Neuronal stem cell (in vitro differentiated cells): ENCODE measurements around the gene TVP23A.

Source experiments
- DNase-seq: peaks from one replicate; pipeline ENCODE4 v3.0.0-alpha.2; 2013; ENCODE audit warnings: low spot score
- H2AFZ ChIP-seq: one replicate; pipeline ENCODE4 v1.6.1; 2013; ENCODE audit warnings: mild to moderate bottlenecking, low read length, inconsistent platforms
- H2AK5ac ChIP-seq: 2 replicates; pipeline ENCODE4 v1.6.1; 2013; ENCODE audit warnings: low read depth, mild to moderate bottlenecking, inconsistent platforms, low read length, moderate library complexity, mixed read lengths
- H2BK120ac ChIP-seq: 2 replicates; pipeline ENCODE4 v1.6.1; 2013; ENCODE audit warnings: low read depth, mild to moderate bottlenecking, inconsistent platforms, low read length, moderate library complexity, mixed read lengths
- H2BK12ac ChIP-seq: one replicate; pipeline ENCODE4 v1.6.1; 2013; ENCODE audit warnings: low read length, inconsistent platforms
- H2BK15ac ChIP-seq: 2 replicates; pipeline ENCODE4 v1.6.1; 2013; ENCODE audit warnings: mild to moderate bottlenecking, low read length, inconsistent platforms, mixed read lengths
- H2BK5ac ChIP-seq: one replicate; pipeline ENCODE4 v1.6.1; 2013; ENCODE audit warnings: inconsistent platforms, mild to moderate bottlenecking, low read length, moderate library complexity
- H3K14ac ChIP-seq: one replicate; pipeline ENCODE4 v1.6.1; 2013; ENCODE audit warnings: low read length, inconsistent platforms
- H3K18ac ChIP-seq: 2 replicates; pipeline ENCODE4 v1.6.1; 2013; ENCODE audit warnings: low read length, inconsistent platforms
- H3K23ac ChIP-seq: 2 replicates; pipeline ENCODE4 v1.6.1; 2013; ENCODE audit warnings: low read depth, mild to moderate bottlenecking, mixed read lengths, low read length, inconsistent platforms; ENCODE audit not compliant: poor library complexity
- H3K27ac ChIP-seq: replicated peaks from 3 replicates; pipeline ENCODE4 v1.5.1; 2013; ENCODE audit warnings: low read length, inconsistent platforms
- H3K27me3 ChIP-seq, 3 experiments: 2 replicates each; pipeline ENCODE4 v1.6.1; 2013; ENCODE audit warnings: low read length in 3 of 3, mild to moderate bottlenecking in 2 of 3, inconsistent platforms in 1 of 3, low read depth in 1 of 3, mixed read lengths in 1 of 3, moderate library complexity in 1 of 3; ENCODE audit not compliant: control insufficient read depth in 3 of 3, insufficient read depth in 3 of 3
- H3K36me3 ChIP-seq, 2 donors: replicated peaks in 1 of 2; 2 replicates each; pipeline ENCODE4 v1.6.1; 2013; ENCODE audit warnings: low read length in 2 of 2; ENCODE audit not compliant: control insufficient read depth in 2 of 2, insufficient read depth in 2 of 2
- H3K4ac ChIP-seq: 2 replicates; pipeline ENCODE4 v1.6.1; 2013; ENCODE audit warnings: inconsistent platforms, mild to moderate bottlenecking, low read length, moderate library complexity
- H3K4me1 ChIP-seq, 2 donors: 1 replicate in 1 of 2; 2 replicates in 1 of 2; pipeline ENCODE4 v1.6.1; 2013; ENCODE audit warnings: low read length in 2 of 2, low read depth in 1 of 2; ENCODE audit not compliant: control insufficient read depth in 2 of 2, insufficient read depth in 1 of 2
- H3K4me2 ChIP-seq: one replicate; pipeline ENCODE4 v1.6.1; 2013; ENCODE audit warnings: mild to moderate bottlenecking, low read length, inconsistent platforms; ENCODE audit not compliant: insufficient read depth, poor library complexity, severe bottlenecking
- H3K4me3 ChIP-seq, 2 donors: 2 replicates each; pipeline ENCODE4 v1.5.1; 2013; ENCODE audit warnings: low read length in 2 of 2, mild to moderate bottlenecking in 2 of 2, inconsistent platforms in 1 of 2, moderate library complexity in 1 of 2
- H3K79me1 ChIP-seq: one replicate; pipeline ENCODE4 v1.6.1; 2013; ENCODE audit warnings: low read depth, mild to moderate bottlenecking, inconsistent platforms, low read length, moderate library complexity
- H3K9ac ChIP-seq: one replicate; pipeline ENCODE4 v1.6.1; 2013; ENCODE audit warnings: mild to moderate bottlenecking, low read depth, low read length, inconsistent platforms; ENCODE audit not compliant: poor library complexity
- H3K9me3 ChIP-seq, 2 donors: replicated peaks in 1 of 2; 2 replicates each; pipeline versions ENCODE3 to v1.6.1; 2013; ENCODE audit warnings: low read length in 2 of 2, mild to moderate bottlenecking in 2 of 2, inconsistent platforms in 1 of 2, low read depth in 1 of 2, mixed read lengths in 1 of 2, moderate library complexity in 1 of 2; ENCODE audit not compliant: control insufficient read depth in 2 of 2, insufficient read depth in 1 of 2
- H4K8ac ChIP-seq: one replicate; pipeline ENCODE4 v1.6.1; 2013; ENCODE audit warnings: low read depth, mild to moderate bottlenecking, inconsistent platforms, low read length, moderate library complexity
- H4K91ac ChIP-seq: one replicate; pipeline ENCODE4 v1.6.1; 2013; ENCODE audit warnings: low read length, low read depth, mild to moderate bottlenecking, inconsistent platforms; ENCODE audit not compliant: poor library complexity
- WGBS, 2 donors: extraction: QIAGEN DNeasy Blood & Tissue Kit; methylation state at CpG; one replicate each; pipeline ENCODE4 v1.1.7; 2013; ENCODE audit warnings: missing lambda C conversion rate in 2 of 2, mixed read lengths in 1 of 2; ENCODE audit not compliant: insufficient read length in 2 of 2, insufficient replicate concordance in 1 of 2; ENCODE audit errors: extremely low coverage in 2 of 2; 5-methylcytosine and 5-hydroxymethylcytosine counted together

Gene TVP23A

DNA sequence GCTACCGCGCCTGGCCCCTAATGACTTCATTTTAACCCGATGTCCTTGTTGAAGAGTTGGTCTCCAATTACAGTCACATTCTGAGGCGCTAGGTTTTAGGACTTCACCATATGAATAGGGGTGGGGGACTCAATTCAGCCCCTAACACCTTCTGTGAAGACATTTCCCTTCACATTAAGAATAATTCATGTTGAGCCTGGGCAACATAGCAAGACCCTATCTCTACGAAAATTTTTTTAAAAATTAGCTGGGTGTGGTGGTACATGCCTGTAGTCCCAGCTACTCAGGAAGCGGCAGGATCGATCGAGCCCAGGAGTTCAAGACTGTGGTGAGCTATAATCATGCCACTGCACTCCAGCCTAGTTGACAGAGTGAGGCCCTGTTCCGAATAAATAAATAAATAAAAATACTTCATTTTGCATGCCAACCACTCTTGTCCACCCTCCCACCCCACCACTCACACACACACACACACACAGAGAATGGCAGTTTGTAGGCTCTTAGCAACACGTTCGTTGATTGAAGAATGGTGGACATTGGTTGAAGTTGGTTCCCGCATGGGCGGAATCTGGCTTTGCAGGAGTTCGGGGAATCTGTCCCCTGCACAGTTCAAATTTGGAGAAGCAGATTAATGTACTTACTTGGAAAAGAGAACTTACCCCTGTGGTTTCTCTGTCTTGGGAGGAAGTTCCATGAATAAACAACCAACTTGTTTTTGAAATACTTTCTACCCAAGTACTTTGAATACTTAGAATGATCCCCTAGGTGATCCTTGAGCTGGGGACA lies 27.8 kb upstream of the TVP23A start:
- no peak overlapping the region for H4K8ac ChIP-seq
- H3K18ac ChIP-seq = no peak overlapping the region
- H3K9ac ChIP-seq = no peak overlapping the region
- no peak overlapping the region for H2BK120ac ChIP-seq
- H3K36me3 ChIP-seq = no peaks in the 10 kb centered on the region
- H2BK5ac ChIP-seq = no peak overlapping the region
- H3K23ac ChIP-seq = no peak overlapping the region
- no peak overlapping the region for H3K4me3 ChIP-seq
- H4K91ac ChIP-seq = no peak overlapping the region
- no peak for DNase-seq
- H3K4me2 ChIP-seq = no peak overlapping the region
- no peak overlapping the region for H3K14ac ChIP-seq
- H2AK5ac ChIP-seq = no peak overlapping the region
- H3K9me3 ChIP-seq = no peaks in the 10 kb centered on the region
- WGBS, 2 donors = no CpG with 5 or more reads among the region's 14 CpGs
- peaks cover 0 to 3% (median 0%) of the 10 kb centered on the region in 3 experiments for H3K27me3 ChIP-seq
- H2BK12ac ChIP-seq = no peak overlapping the region
- H3K4me1 ChIP-seq = no peaks in the 10 kb centered on the region
- no peak overlapping the region for H3K4ac ChIP-seq
- H2BK15ac ChIP-seq = no peak overlapping the region
- no peak overlapping the region for H2AFZ ChIP-seq
- H3K27ac ChIP-seq = no peak overlapping the region
- peaks cover 1% of the 10 kb centered on the region for H3K79me1 ChIP-seq

DNA sequence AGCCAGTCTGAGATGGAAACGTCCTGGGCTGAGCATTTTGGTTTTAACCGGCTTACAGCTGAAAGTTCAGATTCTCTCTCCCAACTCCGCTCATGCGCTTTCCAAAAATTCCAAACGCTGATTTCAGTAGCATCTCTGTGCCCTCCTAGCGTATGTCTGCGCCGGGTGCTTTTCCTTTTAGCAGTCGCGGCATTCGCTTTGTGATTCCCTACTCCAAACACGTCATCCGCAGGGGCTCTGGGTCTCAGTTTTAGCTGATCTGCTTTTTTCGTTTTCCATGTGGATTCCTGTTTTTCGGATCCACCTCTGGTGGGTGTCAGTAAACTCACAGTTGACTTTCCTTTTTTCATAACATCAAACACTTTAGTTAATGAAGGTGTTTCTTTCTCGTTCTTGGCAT lies 22.1 kb upstream of the TVP23A start:
- H2AK5ac ChIP-seq = no peak overlapping the region
- H2AFZ ChIP-seq = no peak overlapping the region
- H2BK5ac ChIP-seq = no peak overlapping the region
- no peak overlapping the region for H3K23ac ChIP-seq
- H3K14ac ChIP-seq = no peak overlapping the region
- H3K9ac ChIP-seq = no peak overlapping the region
- no peak overlapping the region for H3K18ac ChIP-seq
- H2BK120ac ChIP-seq = no peak overlapping the region
- H3K27ac ChIP-seq = no peak overlapping the region
- H3K4me1 ChIP-seq = peaks cover 0 to 2% of the 10 kb centered on the region in 2 donors
- H3K9me3 ChIP-seq = no peaks in the 10 kb centered on the region
- H3K27me3 ChIP-seq = peaks cover 0 to 32% (median 0%) of the 10 kb centered on the region in 3 experiments
- H4K91ac ChIP-seq = no peak overlapping the region
- no peak overlapping the region for H3K4me3 ChIP-seq
- H3K4me2 ChIP-seq = no peak overlapping the region
- no peaks in the 10 kb centered on the region for H3K79me1 ChIP-seq
- no peak overlapping the region for H2BK15ac ChIP-seq
- H3K4ac ChIP-seq = no peak overlapping the region
- no peaks in the 10 kb centered on the region for H3K36me3 ChIP-seq
- H2BK12ac ChIP-seq = no peak overlapping the region
- no peak for DNase-seq
- H4K8ac ChIP-seq = no peak overlapping the region
- WGBS, 2 donors = no CpG with 5 or more reads among the region's 16 CpGs

DNA sequence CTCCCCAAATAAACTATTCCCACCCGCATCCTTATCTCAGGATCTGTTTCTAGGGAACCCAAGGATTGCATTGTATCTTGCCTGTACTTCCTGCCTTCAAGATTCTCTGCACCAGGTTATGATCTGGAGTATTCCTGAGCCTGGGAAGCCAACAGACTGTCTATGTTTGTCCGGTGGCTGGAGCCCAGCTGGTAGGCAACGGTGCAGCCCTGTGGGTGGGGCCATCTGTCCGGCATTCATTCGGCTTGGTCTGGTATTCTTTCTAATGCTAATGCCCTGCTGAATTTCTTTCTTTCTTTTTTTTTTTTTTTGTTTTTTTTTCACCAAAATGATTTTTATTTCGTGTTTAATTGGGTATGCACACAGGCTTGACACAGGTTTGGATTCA lies 20.7 kb upstream of the TVP23A start:
- H2AK5ac ChIP-seq = peak overlapping the region; percentile 96
- H3K4me3 ChIP-seq = no peak overlapping the region
- H3K27ac ChIP-seq = no peak overlapping the region
- H3K9ac ChIP-seq = no peak overlapping the region
- H3K27me3 ChIP-seq = peaks cover 0 to 32% (median 0%) of the 10 kb centered on the region in 3 experiments
- no peaks in the 10 kb centered on the region for H3K36me3 ChIP-seq
- no CpG with 5 or more reads among the region's 6 CpGs for WGBS, 2 donors
- peaks cover 0 to 2% of the 10 kb centered on the region in 2 donors for H3K4me1 ChIP-seq
- H3K18ac ChIP-seq = no peak overlapping the region
- H2BK120ac ChIP-seq = no peak overlapping the region
- H3K79me1 ChIP-seq = no peaks in the 10 kb centered on the region
- H2BK15ac ChIP-seq = no peak overlapping the region
- no peaks in the 10 kb centered on the region for H3K9me3 ChIP-seq
- H3K23ac ChIP-seq = no peak overlapping the region
- H2BK12ac ChIP-seq = no peak overlapping the region
- no peak overlapping the region for H4K91ac ChIP-seq
- no peak overlapping the region for H3K4ac ChIP-seq
- no peak overlapping the region for H2AFZ ChIP-seq
- H4K8ac ChIP-seq = no peak overlapping the region
- H3K4me2 ChIP-seq = no peak overlapping the region
- no peak overlapping the region for H2BK5ac ChIP-seq
- no peak overlapping the region for H3K14ac ChIP-seq
- DNase-seq = no peak

DNA sequence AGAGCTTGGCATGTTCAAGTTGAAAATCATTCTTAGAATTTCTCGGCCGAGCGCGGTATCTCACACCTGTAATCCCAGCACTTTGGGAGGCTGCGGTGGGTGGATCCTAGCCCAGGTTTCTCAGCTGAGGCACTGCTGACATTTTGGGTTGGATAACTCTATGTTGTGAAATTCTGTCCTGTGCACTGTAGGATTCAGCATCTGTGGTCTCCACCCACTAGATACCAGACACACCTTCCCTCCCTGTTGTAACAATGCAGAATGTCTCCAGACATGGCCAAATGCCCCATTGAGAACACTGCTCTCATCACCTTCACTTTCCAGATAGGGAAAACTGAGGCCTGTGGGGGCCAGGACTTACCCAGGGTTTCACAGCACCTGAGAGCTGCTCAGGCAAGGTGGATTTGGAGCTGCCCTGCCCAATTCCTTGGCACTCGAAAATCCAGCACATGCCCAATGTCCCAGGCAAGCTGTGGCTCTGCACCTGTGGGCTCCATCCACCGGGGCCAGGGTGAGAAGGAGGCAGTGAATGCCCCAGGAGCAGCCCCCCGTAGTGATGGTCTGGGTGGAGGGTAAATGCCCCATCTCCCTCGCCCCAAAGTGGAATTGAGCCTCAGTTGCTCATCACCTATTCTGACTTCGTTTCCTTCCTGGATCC lies 20.2 kb upstream of the TVP23A start:
- H3K4me3 ChIP-seq = no peak overlapping the region
- DNase-seq = no peak
- H3K14ac ChIP-seq = no peak overlapping the region
- no peak overlapping the region for H3K23ac ChIP-seq
- no peak overlapping the region for H2BK120ac ChIP-seq
- peaks cover 0 to 2% of the 10 kb centered on the region in 2 donors for H3K4me1 ChIP-seq
- H2AFZ ChIP-seq = no peak overlapping the region
- H4K91ac ChIP-seq = no peak overlapping the region
- H2BK15ac ChIP-seq = no peak overlapping the region
- no peak overlapping the region for H3K4me2 ChIP-seq
- H3K9ac ChIP-seq = no peak overlapping the region
- H3K18ac ChIP-seq = peak overlapping the region; percentile 56
- H2BK12ac ChIP-seq = no peak overlapping the region
- no peaks in the 10 kb centered on the region for H3K79me1 ChIP-seq
- no peak overlapping the region for H3K27ac ChIP-seq
- H2AK5ac ChIP-seq = peak overlapping the region; percentile 96
- H2BK5ac ChIP-seq = no peak overlapping the region
- no CpG with 5 or more reads among the region's 10 CpGs for WGBS, 2 donors
- H4K8ac ChIP-seq = no peak overlapping the region
- H3K36me3 ChIP-seq = no peaks in the 10 kb centered on the region
- H3K4ac ChIP-seq = no peak overlapping the region
- peaks cover 0 to 32% (median 0%) of the 10 kb centered on the region in 3 experiments for H3K27me3 ChIP-seq
- no peaks in the 10 kb centered on the region for H3K9me3 ChIP-seq
